IPS-15b (cell line): ENCODE measurements around the gene RHBDD3.

Source experiments
- H3K27me3 ChIP-seq: one replicate; pipeline ENCODE4 v1.6.1; 2013; ENCODE audit warnings: low read length; ENCODE audit not compliant: control insufficient read depth, insufficient read depth
- H3K36me3 ChIP-seq: one replicate; pipeline ENCODE4 v1.6.1; 2013; ENCODE audit warnings: low read length; ENCODE audit not compliant: control insufficient read depth, insufficient read depth
- H3K4me1 ChIP-seq: one replicate; pipeline ENCODE4 v1.6.1; 2013; ENCODE audit warnings: mild to moderate bottlenecking, low read length; ENCODE audit not compliant: control insufficient read depth, insufficient read depth
- H3K4me3 ChIP-seq: one replicate; pipeline ENCODE4 v1.5.1; 2013; ENCODE audit warnings: low read depth, low read length
- H3K9ac ChIP-seq: one replicate; pipeline ENCODE4 v1.6.1; 2013; ENCODE audit warnings: low read depth, mild to moderate bottlenecking, low read length
- H3K9me3 ChIP-seq: one replicate; pipeline ENCODE4 v1.6.1; 2013; ENCODE audit warnings: mild to moderate bottlenecking, low read length; ENCODE audit not compliant: control insufficient read depth, insufficient read depth

Gene RHBDD3

GRCh38 chr22:29265305-29265704 lies 2.5 kb downstream of the RHBDD3 start:
- peaks cover 10% of the 10 kb centered on the region for H3K4me1 ChIP-seq
- H3K9ac ChIP-seq, result no peak overlapping the region
- no peak overlapping the region for H3K4me3 ChIP-seq
- H3K36me3 ChIP-seq, result peaks cover 30% of the 10 kb centered on the region
- H3K27me3 ChIP-seq, result no peaks in the 10 kb centered on the region
- H3K9me3 ChIP-seq, result no peaks in the 10 kb centered on the region

- Histone ChIP-seq H3K36me3 (peaks cover 33% of the 10 kb centered on the region), H3K4me3 (no peak overlapping the region), H3K9ac (no peak overlapping the region), H3K4me1 (peaks cover 6% of the 10 kb centered on the region), H3K9me3 (no peaks in the 10 kb centered on the region), H3K27me3 (no peaks in the 10 kb centered on the region)
Observed at GRCh38 chr22:29263791-29264276, 3.9 kb downstream of the RHBDD3 start.

GRCh38 chr22:29260601-29261315 lies 7.0 kb downstream of the RHBDD3 start:
- no peak overlapping the region for H3K4me3 ChIP-seq
- no peaks in the 10 kb centered on the region for H3K4me1 ChIP-seq
- peaks cover 25% of the 10 kb centered on the region for H3K36me3 ChIP-seq
- no peaks in the 10 kb centered on the region for H3K27me3 ChIP-seq
- H3K9me3 ChIP-seq, result no peaks in the 10 kb centered on the region
- no peak overlapping the region for H3K9ac ChIP-seq

GRCh38 chr22:29260031-29260560 lies 7.7 kb downstream of the RHBDD3 start:
- Histone ChIP-seq H3K9me3 (no peaks in the 10 kb centered on the region), H3K9ac (no peak overlapping the region), H3K36me3 (peaks cover 18% of the 10 kb centered on the region), H3K4me3 (no peak overlapping the region), H3K27me3 (no peaks in the 10 kb centered on the region), H3K4me1 (no peaks in the 10 kb centered on the region)

GRCh38 chr22:29259253-29259899 lies 8.4 kb downstream of the RHBDD3 start:
- H3K4me3 ChIP-seq, result no peak overlapping the region
- no peak overlapping the region for H3K9ac ChIP-seq
- H3K36me3 ChIP-seq, result peaks cover 15% of the 10 kb centered on the region
- H3K9me3 ChIP-seq, result no peaks in the 10 kb centered on the region
- no peaks in the 10 kb centered on the region for H3K4me1 ChIP-seq
- no peaks in the 10 kb centered on the region for H3K27me3 ChIP-seq

GRCh38 chr22:29258407-29259252 lies 9.2 kb downstream of the RHBDD3 start:
- Histone ChIP-seq H3K27me3 (no peaks in the 10 kb centered on the region), H3K9ac (no peak overlapping the region), H3K9me3 (no peaks in the 10 kb centered on the region), H3K4me3 (no peak overlapping the region), H3K36me3 (peaks cover 11% of the 10 kb centered on the region), H3K4me1 (no peaks in the 10 kb centered on the region)

GRCh38 chr22:29257751-29258181 lies 10.0 kb downstream of the RHBDD3 start:
- no peaks in the 10 kb centered on the region for H3K27me3 ChIP-seq
- no peak overlapping the region for H3K9ac ChIP-seq
- no peak overlapping the region for H3K4me3 ChIP-seq
- H3K9me3 ChIP-seq, result no peaks in the 10 kb centered on the region
- H3K36me3 ChIP-seq, result peaks cover 11% of the 10 kb centered on the region
- H3K4me1 ChIP-seq, result no peaks in the 10 kb centered on the region

GRCh38 chr22:29256606-29257325 lies 11.0 kb downstream of the RHBDD3 start:
- Histone ChIP-seq H3K36me3 (peaks cover 11% of the 10 kb centered on the region), H3K9ac (no peak overlapping the region), H3K9me3 (no peaks in the 10 kb centered on the region), H3K4me3 (no peak overlapping the region), H3K4me1 (no peaks in the 10 kb centered on the region), H3K27me3 (no peaks in the 10 kb centered on the region)

GRCh38 chr22:29255064-29255621 lies 12.6 kb downstream of the RHBDD3 start:
- H3K4me3 ChIP-seq, result no peak overlapping the region
- H3K9me3 ChIP-seq, result no peaks in the 10 kb centered on the region
- no peaks in the 10 kb centered on the region for H3K27me3 ChIP-seq
- H3K9ac ChIP-seq, result no peak overlapping the region
- no peaks in the 10 kb centered on the region for H3K4me1 ChIP-seq
- H3K36me3 ChIP-seq, result peaks cover 6% of the 10 kb centered on the region

GRCh38 chr22:29254286-29254660 lies 13.5 kb downstream of the RHBDD3 start:
- no peak overlapping the region for H3K4me3 ChIP-seq
- no peaks in the 10 kb centered on the region for H3K27me3 ChIP-seq
- H3K36me3 ChIP-seq, result peaks cover 4% of the 10 kb centered on the region
- H3K4me1 ChIP-seq, result no peaks in the 10 kb centered on the region
- H3K9ac ChIP-seq, result no peak overlapping the region
- H3K9me3 ChIP-seq, result no peaks in the 10 kb centered on the region
